GM20431 (cell line): ENCODE results near the gene DPYSL5.
"Not testable (repeated sequence)": the region's sequence is repeated elsewhere in the genome, so short reads cannot be mapped to it uniquely, and the experiment has no call there.

Experiments
- in situ Hi-C: fragments of 300-500 bp; cut with MseI, MboI; formaldehyde crosslinking; loops from one replicate; pipeline ENCODE4 v1.15.0; 2020; ENCODE audit warnings: low sequenced_read_pairs; ENCODE audit not compliant: unreplicated experiment

The DPYSL5 gene

DNA sequence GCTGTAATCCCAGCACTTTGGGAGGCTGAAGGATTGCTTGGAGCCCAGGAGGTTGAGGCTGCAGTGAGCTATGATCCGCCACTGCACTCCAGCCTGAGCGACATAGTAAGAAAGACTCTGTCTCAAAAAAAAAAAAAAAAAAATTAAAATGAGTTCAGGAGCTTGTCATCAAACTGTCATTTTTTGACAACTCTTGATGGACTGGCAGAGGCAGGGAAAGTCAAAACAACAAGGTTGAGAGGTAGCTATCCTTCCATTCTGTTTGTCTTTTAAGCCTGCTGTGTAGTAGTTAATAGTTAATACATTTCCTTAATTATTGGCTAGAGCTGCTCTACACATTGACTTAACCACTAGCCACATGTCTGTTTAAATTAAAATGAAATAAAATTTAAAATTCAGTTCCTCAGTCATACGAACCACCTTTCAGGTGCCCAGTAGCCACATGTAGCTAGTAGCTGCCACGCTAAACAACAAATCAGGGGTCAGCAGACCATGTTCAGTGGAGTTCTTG lies 22.7 kb downstream of the DPYSL5 start:
- in situ Hi-C loops = no loop called here

- in situ Hi-C loops = no loop called here
Measured at GRCh38 chr2:26873286-26873983, 25.5 kb downstream of the DPYSL5 start.

DNA sequence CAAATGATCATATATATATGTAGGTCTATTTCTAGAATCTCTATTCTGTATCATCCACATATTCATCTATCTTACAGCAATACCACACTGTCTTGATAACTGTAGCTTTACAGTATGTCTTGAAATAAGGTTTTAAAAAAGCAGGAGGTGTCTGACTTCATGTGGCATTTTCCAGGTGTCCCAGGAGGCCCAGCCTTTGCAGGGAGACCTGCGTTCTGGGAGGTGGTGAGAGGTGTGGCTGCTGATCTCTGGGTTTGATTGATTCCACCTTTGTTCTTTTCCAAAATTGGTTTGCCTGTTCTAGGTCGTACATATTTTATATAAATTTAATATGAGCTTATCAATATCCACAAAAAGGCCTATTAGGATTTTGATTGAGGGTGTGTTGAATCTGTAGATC lies 26.6 kb downstream of the DPYSL5 start:
- in situ Hi-C loops = no loop called here

- in situ Hi-C loops = no loop called here
Measured at GRCh38 chr2:26875065-26875634, 27.2 kb downstream of the DPYSL5 start.

DNA sequence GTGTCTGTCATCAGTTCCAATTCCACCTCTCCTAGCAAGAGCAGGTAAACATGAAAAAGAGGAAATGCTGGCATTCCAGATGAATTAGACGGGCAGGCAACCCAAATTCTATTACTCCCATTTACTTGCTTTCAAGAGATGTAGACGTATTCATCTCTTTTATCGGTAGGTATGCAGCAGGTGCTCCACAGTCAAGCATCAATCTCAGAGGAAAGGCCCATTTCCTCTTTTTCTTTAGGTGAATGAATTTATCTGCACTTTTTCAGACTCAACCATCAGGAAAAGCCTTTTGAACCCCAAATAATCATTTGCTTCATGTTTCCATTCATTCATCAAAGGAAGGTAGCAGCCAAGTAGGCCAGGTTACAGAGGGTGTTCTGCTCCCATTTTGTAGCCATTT lies 27.9 kb downstream of the DPYSL5 start:
- in situ Hi-C loops = no loop called here

DNA sequence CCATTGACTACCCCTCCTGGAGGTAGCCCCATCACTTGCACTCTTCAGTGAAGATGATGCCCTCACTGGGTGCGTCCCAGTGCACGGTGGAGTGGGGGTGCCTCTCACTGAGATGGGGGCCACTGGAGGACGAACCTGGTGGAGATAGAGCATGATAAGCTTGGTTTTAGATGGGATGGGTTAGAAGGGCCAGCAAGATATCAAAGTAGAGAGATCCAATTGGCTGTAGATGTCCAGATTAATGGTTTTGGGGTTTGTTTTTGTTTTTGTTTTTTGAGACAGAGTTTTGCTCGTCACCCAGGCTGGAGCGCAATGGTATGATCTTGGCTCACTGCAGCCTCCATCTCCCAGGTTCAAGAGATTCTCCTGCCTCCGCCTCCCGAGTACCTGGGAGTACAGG lies 28.3 kb downstream of the DPYSL5 start:
- in situ Hi-C loops = no loop called here

- in situ Hi-C loops = no loop called here
Measured at GRCh38 chr2:26877276-26877675, 29.3 kb downstream of the DPYSL5 start.

- in situ Hi-C loops = no loop called here
Measured at GRCh38 chr2:26880161-26880560, 32.2 kb downstream of the DPYSL5 start.

DNA sequence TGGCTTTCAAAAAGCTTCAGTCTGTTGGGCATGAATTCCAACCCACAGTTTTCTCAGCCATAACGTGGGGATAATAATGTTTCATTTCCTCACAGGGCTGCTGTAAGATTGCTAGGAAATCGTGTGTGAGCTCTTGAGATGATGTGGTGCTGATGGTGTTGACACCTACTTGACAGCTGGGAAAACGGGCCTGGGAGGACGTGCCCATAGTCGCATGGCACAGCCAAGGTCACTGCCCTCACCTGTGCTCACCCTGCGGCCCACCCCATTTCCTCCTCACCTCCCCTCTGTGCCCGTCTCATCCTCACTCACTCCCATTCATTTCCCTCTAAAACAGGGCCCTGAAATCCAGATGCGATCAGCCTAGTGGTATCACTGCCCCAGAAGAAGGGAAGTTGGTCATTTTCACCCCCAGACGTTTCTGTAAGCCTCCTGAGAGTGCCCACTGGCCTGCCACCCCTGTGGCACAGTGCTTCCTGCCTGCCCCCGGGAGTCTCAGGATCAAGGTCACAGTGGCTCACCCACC lies 33.0 kb downstream of the DPYSL5 start:
- in situ Hi-C loops = no loop called here

- in situ Hi-C loops = not testable (repeated sequence)
Measured at GRCh38 chr2:26882220-26882619, 34.3 kb downstream of the DPYSL5 start.

- in situ Hi-C loops = no loop called here
Measured at GRCh38 chr2:26883956-26884355, 36.0 kb downstream of the DPYSL5 start.

GRCh38 chr2:26884486-26884885 lies 36.6 kb downstream of the DPYSL5 start:
- in situ Hi-C loops = no loop called here

DNA sequence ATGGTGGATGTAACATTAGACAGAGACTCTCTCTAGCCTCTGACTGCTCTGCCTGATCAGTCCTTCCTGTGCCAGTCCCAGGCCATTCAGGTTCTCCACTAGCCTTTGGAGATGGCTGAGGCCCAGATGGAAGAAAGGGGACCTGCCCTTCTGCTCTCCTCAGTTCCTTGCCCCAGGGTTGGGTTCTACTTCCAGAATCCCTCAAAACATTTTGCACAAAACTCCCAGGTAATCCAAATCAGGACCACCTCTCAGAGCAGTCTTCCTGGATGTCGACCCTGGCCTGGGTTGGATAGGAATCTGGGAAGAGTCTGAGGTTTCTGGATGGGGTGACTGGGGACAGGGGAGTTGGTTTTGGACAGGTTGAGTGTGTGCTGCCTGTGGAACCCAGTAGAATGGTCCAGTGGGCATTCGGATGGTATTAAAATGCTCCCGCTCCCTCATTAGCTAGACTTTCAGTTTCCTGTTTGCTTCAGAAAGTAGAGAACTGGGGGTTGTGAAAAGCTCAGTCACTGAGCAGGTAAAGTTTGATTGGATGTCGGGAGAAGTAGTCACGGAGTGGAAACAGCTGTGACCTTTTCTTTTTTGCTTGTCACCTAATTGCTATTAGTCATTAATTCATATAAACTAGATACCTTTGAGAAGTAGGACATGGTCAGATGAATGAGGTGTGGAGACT lies 37.9 kb downstream of the DPYSL5 start:
- in situ Hi-C loops = no loop called here

DNA sequence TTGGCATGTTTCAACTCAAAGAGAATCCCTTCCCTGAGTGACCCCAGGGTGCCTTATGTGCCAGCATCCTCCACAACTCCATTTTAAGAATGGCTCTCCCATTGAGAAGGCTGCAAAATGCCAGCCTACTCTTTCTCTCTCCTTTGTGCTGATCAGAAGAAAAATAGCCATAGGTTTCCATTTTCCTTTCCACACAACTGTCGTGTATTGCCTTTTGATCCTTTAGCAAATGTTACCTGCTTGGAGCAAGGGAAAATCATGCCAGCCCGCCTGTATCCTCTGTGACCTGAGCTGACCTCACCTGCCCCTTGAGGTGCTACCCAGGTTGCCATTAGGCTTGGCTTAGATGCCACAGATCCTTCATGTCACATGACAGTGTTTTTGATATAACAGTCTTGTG lies 38.8 kb downstream of the DPYSL5 start:
- in situ Hi-C loops = no loop called here

- in situ Hi-C loops = no loop called here
Measured at GRCh38 chr2:26887151-26887550, 39.2 kb downstream of the DPYSL5 start.

GRCh38 chr2:26889796-26890195 lies 41.9 kb downstream of the DPYSL5 start:
- in situ Hi-C loops = no loop called here

- in situ Hi-C loops = no loop called here
Measured at GRCh38 chr2:26890341-26891000, 42.5 kb downstream of the DPYSL5 start.

- in situ Hi-C loops = no loop called here
Measured at GRCh38 chr2:26892133-26892532, 44.2 kb downstream of the DPYSL5 start.

DNA sequence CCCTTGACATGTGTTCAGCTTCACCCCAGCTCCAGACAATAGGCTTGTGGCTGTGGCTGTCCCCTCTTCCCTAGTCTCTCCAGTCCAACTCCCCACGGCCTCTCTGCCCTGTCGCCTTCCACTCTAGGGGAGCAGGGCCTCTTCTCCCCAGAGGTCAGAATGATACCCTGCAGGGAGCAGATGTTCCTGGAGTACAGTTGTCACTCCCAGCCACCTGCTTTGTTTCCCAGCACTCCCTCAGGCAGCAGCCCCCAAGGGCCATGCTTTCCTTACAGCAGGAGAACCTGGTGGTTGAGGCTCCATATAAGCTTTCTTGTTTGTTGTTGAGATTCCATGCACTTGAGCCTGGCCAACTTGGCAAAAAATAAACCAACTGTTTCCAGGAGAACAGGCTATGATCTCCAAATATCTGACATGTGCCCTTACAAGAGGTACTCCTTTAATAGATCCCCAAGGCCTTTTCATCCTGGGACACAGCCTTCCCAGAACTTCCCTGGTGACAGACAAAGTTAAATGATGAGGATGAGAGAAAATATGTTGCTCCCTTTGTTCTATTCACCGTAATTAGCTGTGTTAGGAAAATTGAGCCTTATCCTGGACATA lies 45.1 kb downstream of the DPYSL5 start:
- in situ Hi-C loops = no loop called here

DNA sequence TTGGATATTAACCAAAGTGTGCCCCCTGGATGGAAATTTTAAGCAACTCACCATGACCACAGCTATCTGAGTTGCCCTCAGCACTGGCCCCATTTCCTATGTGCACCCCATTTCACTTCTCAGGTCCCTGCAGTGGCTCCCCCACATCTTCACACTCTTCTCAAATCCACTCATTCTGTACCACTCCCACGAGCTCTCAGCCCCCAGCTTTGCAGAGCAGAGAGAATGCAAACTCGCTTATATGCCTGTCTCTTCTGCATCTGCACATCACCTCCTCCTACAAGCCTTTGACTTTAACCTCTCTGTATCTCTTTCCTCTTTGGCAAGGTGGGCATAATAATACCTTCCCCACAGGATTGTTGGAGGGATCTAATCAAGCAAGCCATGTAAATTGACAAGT lies 46.2 kb downstream of the DPYSL5 start:
- in situ Hi-C loops = no loop called here
